NB4 (cell line): ENCODE data around the gene WDR86.

Experiments used
- POLR2A ChIP-seq: IDR thresholded peaks from 2 replicates; pipeline ENCODE4 v1.6.1; 2011; ENCODE audit warnings: mild to moderate bottlenecking; ENCODE audit not compliant: insufficient read length; ENCODE audit errors: extremely low read depth
- TF ChIP-seq, protein P1 (sequence below): IDR thresholded peaks from one replicate; pipeline ENCODE4 v1.5.1; 2012; ENCODE audit warnings: low read depth, low read length

- no peak for TF ChIP-seq POLR2A
- TF ChIP-seq, protein P1, sequence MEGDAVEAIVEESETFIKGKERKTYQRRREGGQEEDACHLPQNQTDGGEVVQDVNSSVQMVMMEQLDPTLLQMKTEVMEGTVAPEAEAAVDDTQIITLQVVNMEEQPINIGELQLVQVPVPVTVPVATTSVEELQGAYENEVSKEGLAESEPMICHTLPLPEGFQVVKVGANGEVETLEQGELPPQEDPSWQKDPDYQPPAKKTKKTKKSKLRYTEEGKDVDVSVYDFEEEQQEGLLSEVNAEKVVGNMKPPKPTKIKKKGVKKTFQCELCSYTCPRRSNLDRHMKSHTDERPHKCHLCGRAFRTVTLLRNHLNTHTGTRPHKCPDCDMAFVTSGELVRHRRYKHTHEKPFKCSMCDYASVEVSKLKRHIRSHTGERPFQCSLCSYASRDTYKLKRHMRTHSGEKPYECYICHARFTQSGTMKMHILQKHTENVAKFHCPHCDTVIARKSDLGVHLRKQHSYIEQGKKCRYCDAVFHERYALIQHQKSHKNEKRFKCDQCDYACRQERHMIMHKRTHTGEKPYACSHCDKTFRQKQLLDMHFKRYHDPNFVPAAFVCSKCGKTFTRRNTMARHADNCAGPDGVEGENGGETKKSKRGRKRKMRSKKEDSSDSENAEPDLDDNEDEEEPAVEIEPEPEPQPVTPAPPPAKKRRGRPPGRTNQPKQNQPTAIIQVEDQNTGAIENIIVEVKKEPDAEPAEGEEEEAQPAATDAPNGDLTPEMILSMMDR, result no peak
These were observed 27.6 kb downstream of the WDR86 start for GRCh38 chr7:151382079-151382885.
